HEK293 (cell line): Measurements from ENCODE around the gene GRB2.

Source experiments
- BCL11A ChIP-seq: fragments of 450-650 bp; formaldehyde crosslinking; IDR thresholded peaks from 2 replicates; pipeline ENCODE4 v1.5.1; 2016; ENCODE audit warnings: low read depth, missing biosample characterization, missing genetic modification characterization
- PRDM10 ChIP-seq: fragments of 450-650 bp; formaldehyde crosslinking; IDR thresholded peaks from 2 replicates; pipeline ENCODE4 v1.5.1; 2016; ENCODE audit warnings: missing biosample characterization, missing genetic modification characterization
- REPIN1 ChIP-seq: fragments of 450-650 bp; formaldehyde crosslinking; IDR thresholded peaks from 2 replicates; pipeline ENCODE4 v1.5.1; 2017; ENCODE audit warnings: missing biosample characterization, missing genetic modification characterization, low read depth
- TRIM28 ChIP-seq: IDR thresholded peaks from 2 replicates; pipeline ENCODE4 v1.6.1; 2011; ENCODE audit warnings: low read length, control low read depth, borderline replicate concordance
- ZBTB17 ChIP-seq: fragments of 450-650 bp; formaldehyde crosslinking; IDR thresholded peaks from 2 replicates; pipeline ENCODE4 v1.5.1; 2016; ENCODE audit warnings: missing biosample characterization, missing genetic modification characterization
- ZBTB20 ChIP-seq: fragments of 450-650 bp; formaldehyde crosslinking; IDR thresholded peaks from 2 replicates; pipeline ENCODE4 v1.5.1; 2016; ENCODE audit warnings: missing biosample characterization, missing genetic modification characterization
- ZBTB44 ChIP-seq: fragments of 450-650 bp; IDR thresholded peaks from 2 replicates; pipeline ENCODE4 v1.5.1; 2018; ENCODE audit warnings: missing biosample characterization, mild to moderate bottlenecking, missing genetic modification characterization
- ZBTB8A ChIP-seq: fragments of 450-650 bp; formaldehyde crosslinking; IDR thresholded peaks from 2 replicates; pipeline ENCODE4 v1.5.1; 2016; ENCODE audit warnings: missing biosample characterization, missing genetic modification characterization
- ZEB2 ChIP-seq: fragments of 450-650 bp; formaldehyde crosslinking; IDR thresholded peaks from 2 replicates; pipeline ENCODE4 v1.5.1; 2016; ENCODE audit warnings: missing biosample characterization, missing genetic modification characterization
- ZNF121 ChIP-seq: fragments of 450-650 bp; formaldehyde crosslinking; IDR thresholded peaks from 2 replicates; pipeline ENCODE4 v1.5.1; 2016; ENCODE audit warnings: missing biosample characterization, missing genetic modification characterization
- ZNF184 ChIP-seq: fragments of 450-650 bp; IDR thresholded peaks from 2 replicates; pipeline ENCODE4 v1.5.1; 2018; ENCODE audit warnings: missing biosample characterization, mild to moderate bottlenecking, missing genetic modification characterization
- ZNF335 ChIP-seq: fragments of 450-650 bp; formaldehyde crosslinking; conservative IDR thresholded peaks from 2 replicates; pipeline ENCODE4 v1.5.1; 2016; ENCODE audit warnings: missing biosample characterization, missing genetic modification characterization
- ZNF600 ChIP-seq: fragments of 450-650 bp; formaldehyde crosslinking; IDR thresholded peaks from 2 replicates; pipeline ENCODE4 v1.5.1; 2016; ENCODE audit warnings: missing biosample characterization, missing genetic modification characterization
- ZNF629 ChIP-seq: fragments of 450-650 bp; formaldehyde crosslinking; IDR thresholded peaks from 2 replicates; pipeline ENCODE4 v1.5.1; 2017; ENCODE audit warnings: missing biosample characterization, missing genetic modification characterization
- ZSCAN23 ChIP-seq: fragments of 450-650 bp; formaldehyde crosslinking; IDR thresholded peaks from 2 replicates; pipeline ENCODE4 v1.5.1; 2016; ENCODE audit warnings: missing biosample characterization, missing genetic modification characterization
- TF ChIP-seq, protein P1 (sequence below): fragments of 450-650 bp; formaldehyde crosslinking; IDR thresholded peaks from 2 replicates; pipeline ENCODE4 v1.5.1; 2016; ENCODE audit warnings: missing biosample characterization, missing genetic modification characterization
- TF ChIP-seq, protein P2 (sequence below): fragments of 450-650 bp; formaldehyde crosslinking; IDR thresholded peaks from 2 replicates; pipeline ENCODE4 v1.5.1; 2016; ENCODE audit warnings: missing biosample characterization, missing genetic modification characterization

GRB2 gene

GRCh38 chr17:75404731-75405364, 630 bp downstream of the GRB2 start (continued):
- TF ChIP-seq REPIN1 = no peak
- TF ChIP-seq ZNF184 (tag by site-specific recombination) = 0 out of 2 replicates have a peak, but pooled peaks have one; percentile 36
- TF ChIP-seq ZBTB8A (tag by site-specific recombination) = 0 out of 2 replicates have a peak, but pooled peaks have one; percentile 13
- TF ChIP-seq PRDM10 (tag by site-specific recombination) = peak; percentile 30
- TF ChIP-seq, protein P1, sequence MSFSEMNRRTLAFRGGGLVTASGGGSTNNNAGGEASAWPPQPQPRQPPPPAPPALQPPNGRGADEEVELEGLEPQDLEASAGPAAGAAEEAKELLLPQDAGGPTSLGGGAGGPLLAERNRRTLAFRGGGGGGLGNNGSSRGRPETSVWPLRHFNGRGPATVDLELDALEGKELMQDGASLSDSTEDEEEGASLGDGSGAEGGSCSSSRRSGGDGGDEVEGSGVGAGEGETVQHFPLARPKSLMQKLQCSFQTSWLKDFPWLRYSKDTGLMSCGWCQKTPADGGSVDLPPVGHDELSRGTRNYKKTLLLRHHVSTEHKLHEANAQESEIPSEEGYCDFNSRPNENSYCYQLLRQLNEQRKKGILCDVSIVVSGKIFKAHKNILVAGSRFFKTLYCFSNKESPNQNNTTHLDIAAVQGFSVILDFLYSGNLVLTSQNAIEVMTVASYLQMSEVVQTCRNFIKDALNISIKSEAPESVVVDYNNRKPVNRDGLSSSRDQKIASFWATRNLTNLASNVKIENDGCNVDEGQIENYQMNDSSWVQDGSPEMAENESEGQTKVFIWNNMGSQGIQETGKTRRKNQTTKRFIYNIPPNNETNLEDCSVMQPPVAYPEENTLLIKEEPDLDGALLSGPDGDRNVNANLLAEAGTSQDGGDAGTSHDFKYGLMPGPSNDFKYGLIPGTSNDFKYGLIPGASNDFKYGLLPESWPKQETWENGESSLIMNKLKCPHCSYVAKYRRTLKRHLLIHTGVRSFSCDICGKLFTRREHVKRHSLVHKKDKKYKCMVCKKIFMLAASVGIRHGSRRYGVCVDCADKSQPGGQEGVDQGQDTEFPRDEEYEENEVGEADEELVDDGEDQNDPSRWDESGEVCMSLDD (tag by site-specific recombination) = peak; percentile 58; the same call in 1 of the 2 replicates
- TF ChIP-seq TRIM28 = peak; percentile 28; the same call in 1 of the 2 replicates
- peak; percentile 10; the same call in 1 of the 2 replicates for TF ChIP-seq ZBTB44
- peak; percentile 81; the same call in 1 of the 2 replicates for TF ChIP-seq ZEB2 (tag by site-specific recombination)
- peak; percentile 87 for TF ChIP-seq ZBTB20 (tag by site-specific recombination)
- peak; percentile 95 for TF ChIP-seq ZBTB17 (tag by site-specific recombination)
- TF ChIP-seq ZNF121 (tag by site-specific recombination) = no peak
- TF ChIP-seq ZNF629 = peak; percentile 43; the same call in 1 of the 2 replicates
- 0 out of 2 replicates have a peak, but pooled peaks have one; percentile 61 for TF ChIP-seq ZNF600 (tag by site-specific recombination)
- peak; percentile 53 for TF ChIP-seq ZNF335 (tag by site-specific recombination)
- TF ChIP-seq, protein P2, sequence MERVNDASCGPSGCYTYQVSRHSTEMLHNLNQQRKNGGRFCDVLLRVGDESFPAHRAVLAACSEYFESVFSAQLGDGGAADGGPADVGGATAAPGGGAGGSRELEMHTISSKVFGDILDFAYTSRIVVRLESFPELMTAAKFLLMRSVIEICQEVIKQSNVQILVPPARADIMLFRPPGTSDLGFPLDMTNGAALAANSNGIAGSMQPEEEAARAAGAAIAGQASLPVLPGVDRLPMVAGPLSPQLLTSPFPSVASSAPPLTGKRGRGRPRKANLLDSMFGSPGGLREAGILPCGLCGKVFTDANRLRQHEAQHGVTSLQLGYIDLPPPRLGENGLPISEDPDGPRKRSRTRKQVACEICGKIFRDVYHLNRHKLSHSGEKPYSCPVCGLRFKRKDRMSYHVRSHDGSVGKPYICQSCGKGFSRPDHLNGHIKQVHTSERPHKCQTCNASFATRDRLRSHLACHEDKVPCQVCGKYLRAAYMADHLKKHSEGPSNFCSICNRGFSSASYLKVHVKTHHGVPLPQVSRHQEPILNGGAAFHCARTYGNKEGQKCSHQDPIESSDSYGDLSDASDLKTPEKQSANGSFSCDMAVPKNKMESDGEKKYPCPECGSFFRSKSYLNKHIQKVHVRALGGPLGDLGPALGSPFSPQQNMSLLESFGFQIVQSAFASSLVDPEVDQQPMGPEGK (tag by site-specific recombination) = peak; percentile 13; the same call in 1 of the 2 replicates
- no peak for TF ChIP-seq ZSCAN23 (tag by site-specific recombination)
- TF ChIP-seq BCL11A (tag by site-specific recombination) = no peak
